Measurements from ENCODE around the gene PHLPP1. TPM values are rescaled to one million over a fixed set of nuclear protein-coding genes. Genes with fewer than 3 reads are reported as not detected.

Gene PHLPP1
- total and polyA plus RNA-seq, 10 donors, result 1.2 to 10.6 (median 6.7) TPM

- Histone ChIP-seq H3K4me1 (peaks cover 0 to 9% (median 0%) of the 10 kb centered on the region in 6 donors), H3K27ac (no peak overlapping the region), H3K27me3 (replicated peaks in 1 of 7) (no peaks in the 10 kb centered on the region), H3K9me3 (no peaks in the 10 kb centered on the region), H3K4me3 (no peak overlapping the region), H3K36me3 (no peaks in the 10 kb centered on the region)
- WGBS, 5 donors, result 86 to 97% (median 93%) methylated on average over 3 of the region's 3 CpGs
- intact Hi-C loops (cut with DNase I; ENCODE audit: low total_unique reads), result no loop called here
- no peak for DNase-seq
- no peak for TF ChIP-seq POLR2AphosphoS5 (IDR thresholded peaks at IDR 0.05)
- TF ChIP-seq CTCF (IDR thresholded peaks at IDR 0.05 in 8 of 11, conservative IDR thresholded peaks at IDR 0.05 in 3 of 11), result no peak
- TF ChIP-seq POLR2A (IDR thresholded peaks at IDR 0.05), result no peak
These were observed 58.4 kb downstream of the PHLPP1 start for GRCh38 chr18:62773691-62774090.

GRCh38 chr18:62776024-62776570 lies 60.8 kb downstream of the PHLPP1 start:
- no peak overlapping the region for H3K27ac ChIP-seq
- peaks cover 0 to 9% (median 0%) of the 10 kb centered on the region in 6 donors for H3K4me1 ChIP-seq
- no peak overlapping the region for H3K4me3 ChIP-seq
- no peaks in the 10 kb centered on the region for H3K27me3 ChIP-seq (replicated peaks in 1 of 7)
- DNase-seq, result no peak
- no peaks in the 10 kb centered on the region for H3K9me3 ChIP-seq
- TF ChIP-seq CTCF (IDR thresholded peaks at IDR 0.05 in 8 of 11, conservative IDR thresholded peaks at IDR 0.05 in 3 of 11) (no peak), POLR2A (IDR thresholded peaks at IDR 0.05) (no peak), POLR2AphosphoS5 (IDR thresholded peaks at IDR 0.05) (no peak)
- intact Hi-C loops (cut with DNase I; ENCODE audit: low total_unique reads), result no loop called here
- 76 to 96% (median 87%) methylated on average over 2 of the region's 2 CpGs for WGBS, 5 donors
- H3K36me3 ChIP-seq, result no peaks in the 10 kb centered on the region

- WGBS, 5 donors, result 87 to 95% (median 90%) methylated on average over 1 of the region's 1 CpG
- intact Hi-C loops (cut with DNase I; ENCODE audit: low total_unique reads), result no loop called here
These were observed 62.5 kb downstream of the PHLPP1 start for GRCh38 chr18:62777814-62778213.

More at GRCh38 chr18:62777814-62778213, 62.5 kb downstream of the PHLPP1 start:
- Histone ChIP-seq H3K27me3 (replicated peaks in 1 of 7) (no peaks in the 10 kb centered on the region), H3K27ac (no peak overlapping the region), H3K4me3 (no peak overlapping the region), H3K36me3 (no peaks in the 10 kb centered on the region), H3K4me1 (peaks cover 0 to 15% (median 0%) of the 10 kb centered on the region in 6 donors), H3K9me3 (no peaks in the 10 kb centered on the region)
- DNase-seq, result no peak
- TF ChIP-seq CTCF (IDR thresholded peaks at IDR 0.05 in 8 of 11, conservative IDR thresholded peaks at IDR 0.05 in 3 of 11) (no peak), POLR2AphosphoS5 (IDR thresholded peaks at IDR 0.05) (no peak), POLR2A (IDR thresholded peaks at IDR 0.05) (no peak)

All from spleen (tissue), 11 donors.